HG03354 (cell line): ENCODE measurements around the gene TNFRSF8.
"Not testable (repeated sequence)": the region's sequence is repeated elsewhere in the genome, so short reads cannot be mapped to it uniquely, and the experiment has no call there.

ENCODE experiments used
- ATAC-seq: cut with Tn5 transposase; IDR thresholded peaks from one replicate; pipeline ENCODE4 v1.9.1; 2021; ENCODE audit warnings: mild to moderate bottlenecking; ENCODE audit not compliant: unreplicated experiment, poor library complexity, severe bottlenecking

The TNFRSF8 gene

DNA sequence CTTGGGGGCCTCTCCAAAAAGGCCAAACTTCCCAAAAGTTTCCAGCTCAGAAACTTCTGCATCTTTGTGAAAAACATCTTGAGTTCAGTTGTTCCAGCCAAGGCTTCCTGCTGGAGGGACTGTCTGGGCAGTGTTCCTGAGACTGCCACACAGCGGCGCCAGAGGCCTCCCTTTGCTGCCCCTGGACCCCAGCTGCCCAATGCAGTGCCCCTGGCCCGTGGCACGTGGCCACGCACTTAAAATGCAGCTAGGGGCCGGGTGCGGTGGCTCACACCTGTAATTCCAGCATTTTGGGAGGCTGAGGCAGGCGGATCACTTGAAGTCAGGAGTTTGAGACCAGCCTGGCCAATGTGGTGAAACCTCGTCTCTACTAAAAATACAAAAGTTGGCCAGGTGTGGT, 43.8 kb downstream of the TNFRSF8 start:
- not testable (repeated sequence) for ATAC-seq

DNA sequence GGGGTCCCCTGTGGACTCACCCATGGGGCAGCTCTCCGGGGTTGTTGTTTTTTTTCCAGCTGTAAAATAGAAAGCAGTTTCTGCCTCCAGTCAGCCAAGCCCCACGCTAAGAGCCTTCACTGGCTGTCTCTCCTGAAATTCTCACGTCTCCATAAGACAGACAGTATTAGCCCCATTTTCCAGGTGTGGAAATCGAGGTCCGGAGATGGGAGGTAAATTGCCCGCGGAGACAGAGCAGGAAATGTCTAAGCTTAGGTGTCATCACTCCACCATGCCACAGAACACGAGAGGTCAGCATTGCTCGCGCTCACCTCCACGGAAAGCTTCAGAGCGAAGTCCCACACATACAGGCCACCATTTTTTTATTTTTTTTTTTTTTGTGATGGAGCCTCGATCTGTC, 44.6 kb downstream of the TNFRSF8 start:
- no peak for ATAC-seq

DNA sequence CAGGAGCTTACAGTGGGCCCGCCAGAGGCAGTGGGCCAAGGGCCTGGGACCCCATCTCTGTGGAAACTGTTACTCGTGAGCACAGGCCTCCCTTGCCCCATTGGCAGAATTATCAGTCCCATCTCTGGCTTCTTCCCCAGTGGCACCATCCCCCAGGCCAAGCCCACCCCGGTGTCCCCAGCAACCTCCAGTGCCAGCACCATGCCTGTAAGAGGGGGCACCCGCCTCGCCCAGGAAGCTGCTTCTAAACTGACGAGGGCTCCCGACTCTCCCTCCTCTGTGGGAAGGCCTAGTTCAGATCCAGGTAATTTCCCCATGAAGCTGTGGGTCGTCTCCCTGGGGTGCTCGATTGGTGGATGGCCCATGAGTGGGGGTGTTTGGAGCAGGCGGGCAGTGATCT, 46.8 kb downstream of the TNFRSF8 start:
- no peak for ATAC-seq

DNA sequence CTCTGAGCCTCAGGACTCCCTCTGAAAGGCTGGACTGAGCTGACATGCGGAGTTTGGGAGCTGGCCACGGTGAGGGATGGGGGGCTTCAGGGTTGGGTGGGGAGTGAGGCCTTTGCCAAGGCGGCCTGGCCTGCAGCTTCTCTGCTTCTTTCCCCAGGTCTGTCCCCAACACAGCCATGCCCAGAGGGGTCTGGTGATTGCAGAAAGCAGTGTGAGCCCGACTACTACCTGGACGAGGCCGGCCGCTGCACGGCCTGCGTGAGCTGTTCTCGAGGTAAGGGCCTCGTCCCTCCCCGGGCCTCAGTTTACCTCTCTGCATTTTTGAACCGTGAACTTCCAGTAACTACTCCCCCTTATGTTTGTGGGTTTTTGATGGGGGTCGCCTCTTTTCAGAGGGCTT, 48.6 kb downstream of the TNFRSF8 start:
- ATAC-seq: no peak

DNA sequence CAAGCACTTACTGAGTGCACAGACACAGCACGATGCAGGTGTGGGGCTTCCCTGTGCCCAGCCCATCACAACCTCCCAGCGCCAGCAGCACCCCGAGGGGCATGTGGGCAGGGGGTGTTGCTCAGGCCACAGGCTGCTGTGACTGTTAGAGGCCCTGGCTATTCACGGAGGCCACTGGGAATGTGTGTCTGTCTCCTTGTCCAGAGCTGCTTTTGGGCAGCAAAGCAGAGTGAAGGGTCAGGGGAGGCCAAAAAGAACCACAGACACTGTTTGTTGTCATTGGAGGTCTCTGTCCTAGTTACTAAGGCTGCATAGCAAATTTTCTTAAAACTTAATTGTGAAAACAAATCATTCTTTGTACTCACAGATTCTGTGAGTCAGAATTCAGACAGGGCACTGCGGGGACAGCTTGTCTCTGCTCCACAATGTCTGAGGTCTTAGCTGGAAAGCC, 49.6 kb downstream of the TNFRSF8 start:
- ATAC-seq: no peak

DNA sequence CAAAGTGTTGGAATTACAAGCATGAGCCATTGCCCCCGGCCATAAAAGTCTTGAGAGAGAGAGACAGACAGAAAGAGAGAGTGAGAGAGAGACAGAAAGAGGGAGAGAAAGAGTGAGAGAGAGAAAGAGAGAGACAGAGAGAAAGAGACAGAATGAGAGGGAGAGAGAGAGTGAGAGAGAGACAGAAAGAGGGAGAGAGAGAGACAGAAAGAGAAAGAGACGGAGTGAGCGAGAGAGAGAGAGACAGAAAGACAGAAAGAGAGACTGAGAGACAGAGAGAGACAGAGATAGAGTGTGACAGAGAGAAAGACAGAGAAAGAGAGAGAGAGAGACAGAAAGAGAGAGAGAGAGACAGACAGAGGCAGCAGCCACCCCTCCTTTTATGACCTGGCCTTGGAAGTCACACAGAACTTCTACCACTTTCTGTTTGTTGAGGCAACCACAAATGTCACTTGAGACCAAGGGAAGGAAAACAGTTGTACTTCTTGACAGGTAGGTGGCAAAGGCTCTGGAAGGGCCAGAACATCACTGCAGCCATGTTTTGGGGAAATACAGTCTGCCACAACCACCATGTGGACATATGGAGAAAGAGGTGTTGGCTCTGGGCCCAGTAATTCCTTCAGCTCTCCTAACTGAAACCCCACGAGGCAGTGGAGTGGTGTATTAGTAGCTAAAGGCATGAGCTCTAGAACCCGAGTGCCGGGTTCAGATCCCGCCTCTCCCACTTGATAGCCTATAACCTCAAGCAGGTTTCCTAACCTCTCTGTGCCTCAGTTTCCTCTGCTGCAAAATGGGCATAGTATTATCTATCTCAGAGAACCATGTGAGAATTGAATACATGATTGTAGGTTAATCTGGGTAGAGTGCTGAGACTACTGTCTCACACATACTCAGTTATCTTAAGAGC, 50.6 kb downstream of the TNFRSF8 start:
- ATAC-seq: no peak

DNA sequence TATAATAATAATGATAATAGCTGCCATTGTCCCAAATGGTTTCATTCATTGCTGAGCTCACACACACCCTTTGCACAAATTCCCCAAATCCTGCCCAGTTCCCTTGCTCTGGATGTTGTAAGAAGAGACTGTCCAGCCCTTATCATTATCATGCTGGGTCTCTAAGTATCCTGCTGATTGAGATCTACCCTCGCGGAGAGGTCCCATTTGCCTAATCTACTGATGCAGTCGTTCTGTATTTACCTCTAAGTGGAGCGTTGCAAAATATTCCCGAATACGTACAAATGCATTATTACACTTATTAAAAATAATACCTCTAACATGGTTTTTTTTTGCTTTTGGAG, 51.2 kb downstream of the TNFRSF8 start:
- ATAC-seq: no peak

DNA sequence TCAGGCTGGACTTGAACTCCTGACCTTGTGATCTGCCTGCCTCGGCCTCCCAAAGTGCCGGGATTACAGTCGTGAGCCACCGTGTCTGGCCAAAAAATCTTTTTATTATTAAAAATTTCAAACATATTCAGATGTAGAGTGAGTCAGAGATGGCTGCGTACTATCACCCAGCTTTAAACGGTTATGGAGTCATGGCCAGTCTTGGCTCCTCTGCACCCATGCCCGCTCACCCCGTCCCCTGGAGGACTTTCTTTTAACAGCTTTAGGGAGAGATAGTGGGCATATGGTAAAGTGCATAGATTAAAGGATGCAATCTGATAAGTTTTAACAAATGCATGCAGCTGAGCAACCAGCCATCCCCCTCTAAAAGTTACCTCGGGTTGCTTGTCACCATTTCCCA, 51.8 kb downstream of the TNFRSF8 start:
- no peak for ATAC-seq

DNA sequence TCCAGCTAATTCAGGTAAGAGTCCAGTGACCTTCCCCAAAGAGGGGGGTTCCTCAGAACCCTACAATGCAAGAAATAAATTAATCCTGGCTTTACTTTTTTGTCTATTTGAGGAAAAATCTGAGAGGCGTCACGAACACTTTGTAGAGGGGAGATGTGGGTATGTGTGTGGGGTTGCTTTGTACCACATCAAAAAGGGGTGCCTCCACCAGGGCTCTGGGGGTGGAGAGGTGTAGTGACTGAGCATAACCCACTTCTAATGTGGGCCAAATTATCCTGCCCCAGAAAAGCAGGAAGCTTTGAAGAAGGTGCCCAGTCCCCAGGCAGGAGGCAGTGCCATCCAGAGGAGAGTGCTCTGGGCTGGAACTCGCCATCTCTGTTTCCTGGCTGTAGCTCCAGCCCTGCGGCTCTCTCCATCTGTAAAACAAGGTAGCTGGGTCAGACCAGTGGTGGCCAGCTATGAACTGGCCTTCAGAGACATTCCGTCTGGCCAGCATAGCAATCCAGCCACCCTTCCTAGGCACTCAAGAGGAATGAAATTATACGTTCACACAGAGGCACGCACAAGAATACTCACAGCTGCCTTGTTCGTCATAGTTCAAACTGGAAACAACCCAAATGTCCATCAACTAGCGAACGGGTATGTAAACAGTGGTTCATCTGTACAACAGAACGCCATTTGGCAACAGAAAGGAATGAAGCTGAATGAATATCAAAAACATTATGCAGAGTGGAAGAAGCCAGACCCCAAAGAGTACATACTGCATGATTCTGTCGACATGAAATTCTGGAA, 58.3 kb downstream of the TNFRSF8 start:
- no peak for ATAC-seq

DNA sequence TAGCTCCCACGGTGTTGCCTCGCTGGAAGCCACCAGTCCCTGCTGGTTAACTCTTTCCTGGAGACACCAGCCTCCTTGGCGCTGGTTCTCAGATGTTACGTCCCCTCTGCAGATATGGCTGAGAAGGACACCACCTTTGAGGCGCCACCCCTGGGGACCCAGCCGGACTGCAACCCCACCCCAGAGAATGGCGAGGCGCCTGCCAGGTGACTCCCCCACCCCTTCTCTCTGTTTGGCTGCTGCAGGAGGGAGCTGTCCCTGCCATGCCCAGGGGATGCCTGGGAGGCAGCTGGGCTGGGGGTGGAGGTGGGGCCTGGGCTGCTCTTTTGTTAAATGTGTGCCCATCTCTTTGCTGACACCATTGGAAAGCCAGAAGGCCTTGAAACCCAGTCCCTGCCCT, 60.1 kb downstream of the TNFRSF8 start:
- no peak for ATAC-seq

DNA sequence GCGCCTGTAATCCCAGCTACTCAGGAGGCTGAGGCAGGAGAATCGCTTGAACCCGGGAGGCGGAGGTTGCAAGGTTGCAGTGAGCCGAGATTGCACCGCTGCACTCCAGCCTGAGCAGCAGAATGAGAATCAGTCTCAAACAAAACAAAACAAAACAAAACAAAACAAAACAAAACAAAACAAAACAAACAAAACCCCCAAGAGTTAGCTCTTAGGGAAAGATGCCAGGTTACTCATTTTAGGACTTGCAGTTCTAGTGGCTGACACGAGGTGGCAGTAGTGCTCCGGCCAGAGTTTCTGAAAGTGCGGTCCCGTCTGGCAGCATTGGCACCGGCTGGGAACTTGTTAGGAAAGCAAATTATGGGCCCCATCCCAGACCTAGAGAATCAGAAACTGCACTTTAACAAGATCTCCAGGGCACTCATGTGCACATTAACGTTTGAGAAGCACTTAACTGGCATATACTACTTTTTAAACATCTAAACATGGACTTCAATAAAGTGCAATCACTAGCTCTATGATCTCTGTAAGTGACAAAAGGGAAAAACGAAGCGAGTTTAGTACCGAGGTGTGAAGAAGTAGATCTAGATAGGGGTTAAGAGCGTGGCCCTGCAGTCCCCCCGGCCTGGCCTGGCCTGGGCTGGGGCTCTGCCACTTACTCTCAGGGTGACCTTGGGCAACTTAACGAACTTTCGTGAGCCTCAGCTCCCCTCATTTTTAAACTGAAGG, 61.8 kb downstream of the TNFRSF8 start:
- no peak for ATAC-seq

DNA sequence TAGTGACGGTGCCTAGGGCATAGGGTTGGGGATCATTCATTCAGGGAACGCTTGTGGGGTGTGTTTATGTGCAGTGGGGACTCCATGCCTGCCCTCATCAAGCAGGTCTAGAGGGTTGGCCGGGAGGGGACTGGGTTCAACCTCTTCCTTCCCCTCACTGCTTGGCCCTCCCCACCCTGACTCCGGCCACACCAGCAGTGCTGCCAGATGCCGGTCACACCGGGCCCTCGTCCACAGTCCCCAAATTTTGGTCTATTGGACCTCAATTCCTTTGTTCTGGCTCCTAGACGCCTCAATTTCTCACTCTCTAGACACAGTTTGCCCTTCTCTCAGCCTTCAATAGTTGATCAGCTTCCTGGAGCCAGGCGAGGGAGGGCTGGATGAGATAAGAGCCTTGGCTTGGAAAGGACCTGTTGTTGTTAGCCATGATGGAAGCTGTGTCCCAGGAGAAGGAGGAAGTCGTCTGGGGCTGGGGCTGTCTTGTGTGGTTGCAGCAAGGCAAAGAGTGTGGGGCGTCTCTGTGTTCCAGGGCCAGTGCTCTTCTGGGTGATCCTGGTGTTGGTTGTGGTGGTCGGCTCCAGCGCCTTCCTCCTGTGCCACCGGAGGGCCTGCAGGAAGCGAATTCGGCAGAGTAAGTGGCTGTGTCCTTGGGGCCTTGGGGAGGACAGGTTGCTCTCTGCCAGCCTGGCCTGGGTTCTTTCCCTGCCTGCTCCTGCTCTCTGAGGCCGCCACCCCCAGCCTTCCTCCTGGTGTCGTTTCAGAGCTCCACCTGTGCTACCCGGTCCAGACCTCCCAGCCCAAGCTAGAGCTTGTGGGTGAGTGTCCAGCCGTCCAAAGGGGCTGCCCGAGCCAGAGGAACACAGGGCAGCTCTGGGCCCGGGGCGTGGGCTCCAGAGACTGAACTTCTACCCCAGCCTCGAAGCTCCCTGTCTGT, 62.6 kb downstream of the TNFRSF8 start:
- no peak for ATAC-seq

DNA sequence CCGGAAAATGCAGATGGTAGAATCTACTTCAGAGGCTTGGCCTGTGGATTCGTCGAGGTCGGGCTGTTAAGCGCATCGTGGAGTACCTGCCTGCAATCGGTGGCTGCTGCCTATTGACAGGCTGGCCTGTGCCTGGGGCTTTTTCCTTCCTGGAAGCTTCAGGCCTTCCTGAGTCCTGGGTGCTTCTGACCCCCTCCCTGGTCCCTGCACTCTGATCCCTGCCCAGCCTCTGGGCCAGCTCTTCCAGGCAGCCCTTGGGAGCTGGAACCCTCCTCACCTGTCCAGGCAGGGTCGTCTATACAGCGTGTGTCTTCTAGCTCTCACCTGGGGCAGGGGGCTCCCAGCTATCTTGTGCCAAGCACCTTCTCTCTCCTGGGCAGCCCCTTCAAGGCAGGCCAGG, 63.7 kb downstream of the TNFRSF8 start:
- no peak for ATAC-seq

DNA sequence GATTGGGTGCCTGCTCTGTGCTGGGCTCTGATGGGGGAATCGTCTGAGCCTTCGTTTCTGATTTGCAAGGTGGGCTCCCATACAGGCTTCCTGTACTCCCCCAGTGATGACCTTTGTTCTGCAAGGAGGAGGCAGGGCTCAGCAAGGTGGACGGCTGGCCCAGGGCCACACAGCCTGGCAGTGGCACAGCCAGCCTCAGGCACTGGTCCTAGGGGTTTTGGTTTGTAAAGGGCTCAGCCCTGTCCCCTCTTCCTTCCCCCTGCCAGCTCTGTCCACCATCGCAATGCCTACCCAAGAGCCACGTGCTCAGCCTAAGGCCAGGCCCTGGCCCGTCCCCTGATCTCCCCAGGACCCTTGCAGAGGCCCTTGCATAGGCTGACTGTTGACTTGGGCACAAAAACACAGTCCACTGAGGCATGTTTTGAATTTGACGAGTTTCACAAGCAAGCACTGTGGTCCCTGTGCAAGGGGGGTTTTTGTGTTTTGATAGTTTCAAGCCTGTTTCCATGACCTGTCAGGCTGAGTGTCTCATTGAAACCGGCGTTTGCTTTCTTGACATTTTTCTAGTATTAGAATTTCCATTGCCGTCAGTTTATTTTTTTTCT, 64.2 kb downstream of the TNFRSF8 start:
- ATAC-seq: no peak

DNA sequence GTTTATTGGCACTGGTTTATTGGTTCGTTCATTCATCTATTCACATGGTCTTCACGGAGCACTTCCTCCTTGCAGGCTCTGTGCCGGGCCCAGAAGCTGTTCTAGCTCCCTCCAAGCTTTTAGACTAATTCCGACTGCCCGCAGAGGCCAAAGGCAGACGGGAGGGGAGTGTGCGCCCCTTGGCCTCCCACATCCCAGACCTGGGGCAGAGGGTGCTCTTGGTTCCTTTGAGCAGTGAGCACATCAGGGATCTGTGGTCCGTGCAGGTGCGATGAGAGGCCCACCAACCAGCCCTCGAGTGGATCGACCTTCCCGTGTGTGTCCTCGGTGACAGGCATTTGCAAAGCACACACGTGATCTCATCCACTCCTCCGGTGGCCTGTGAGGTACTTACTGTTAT, 65.0 kb downstream of the TNFRSF8 start:
- ATAC-seq: no peak

DNA sequence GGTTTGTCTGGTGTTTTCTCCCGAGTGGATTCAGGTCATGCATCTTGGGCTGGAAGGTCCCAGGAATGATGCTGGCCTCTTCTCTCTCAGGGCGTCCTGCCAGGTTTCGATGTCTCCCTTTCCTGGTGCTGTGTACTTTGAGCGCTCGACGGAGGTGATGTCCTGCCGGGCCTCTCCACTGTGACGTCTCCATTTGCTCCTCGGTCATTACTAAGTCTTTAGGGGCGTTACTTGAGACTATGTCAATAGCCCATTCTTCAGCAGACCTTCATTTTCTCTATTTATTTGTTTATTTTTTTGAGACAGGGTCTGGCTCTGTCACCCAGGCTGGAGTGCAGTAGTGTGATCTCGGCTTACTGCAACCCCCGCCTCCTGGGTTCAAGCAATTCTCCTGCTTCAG, 66.5 kb downstream of the TNFRSF8 start:
- ATAC-seq: no peak

DNA sequence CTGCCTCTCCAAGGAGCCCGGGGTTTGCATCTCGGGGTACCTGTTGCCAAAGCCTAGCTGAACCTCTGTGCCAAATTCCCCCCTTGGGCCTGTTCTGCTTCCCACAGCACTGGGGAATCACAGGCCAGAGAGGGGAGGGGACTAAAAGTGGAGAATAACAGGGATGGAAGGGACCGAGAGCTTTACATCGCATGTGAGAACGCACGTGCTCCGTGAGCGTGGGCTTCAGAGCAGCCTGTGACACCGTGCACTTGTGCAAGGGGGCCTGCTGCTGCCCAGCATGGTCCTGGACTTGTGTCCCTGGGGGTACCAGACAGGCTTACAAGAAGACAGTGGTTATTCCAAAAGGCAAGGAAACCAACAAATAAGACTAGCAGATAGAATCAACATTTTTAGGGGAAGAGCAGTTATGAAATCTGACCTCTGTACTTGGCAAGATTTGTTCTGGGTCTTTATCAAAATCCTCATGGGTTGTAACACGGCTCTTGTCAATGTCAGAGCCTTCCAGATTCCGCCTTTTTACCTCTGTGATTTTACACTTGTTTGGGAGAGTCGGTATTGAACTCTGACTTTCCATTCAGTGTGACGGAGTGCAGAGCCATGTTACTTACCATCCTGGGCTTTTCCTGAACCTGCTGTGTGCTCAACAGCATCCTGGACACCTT, 67.5 kb downstream of the TNFRSF8 start:
- no peak for ATAC-seq

DNA sequence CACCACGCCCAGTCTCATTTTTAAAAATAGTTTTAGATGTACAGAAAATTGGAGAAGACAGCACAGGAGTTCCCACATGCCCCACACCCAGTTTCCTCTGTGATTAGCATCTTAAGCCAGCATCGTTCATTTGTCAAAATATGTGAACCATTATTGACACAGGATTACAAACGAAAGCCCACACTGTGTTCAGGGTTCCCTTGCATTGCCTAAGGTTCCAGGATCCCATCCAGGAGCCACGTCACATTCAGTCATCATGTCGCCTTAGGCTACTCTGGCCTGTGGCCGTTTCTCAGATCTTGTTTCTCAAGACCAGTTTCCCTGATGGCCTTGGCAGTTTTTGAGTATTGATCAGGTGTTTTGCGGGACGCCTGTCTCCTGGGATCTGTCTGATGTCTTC, 69.0 kb downstream of the TNFRSF8 start:
- ATAC-seq: no peak

DNA sequence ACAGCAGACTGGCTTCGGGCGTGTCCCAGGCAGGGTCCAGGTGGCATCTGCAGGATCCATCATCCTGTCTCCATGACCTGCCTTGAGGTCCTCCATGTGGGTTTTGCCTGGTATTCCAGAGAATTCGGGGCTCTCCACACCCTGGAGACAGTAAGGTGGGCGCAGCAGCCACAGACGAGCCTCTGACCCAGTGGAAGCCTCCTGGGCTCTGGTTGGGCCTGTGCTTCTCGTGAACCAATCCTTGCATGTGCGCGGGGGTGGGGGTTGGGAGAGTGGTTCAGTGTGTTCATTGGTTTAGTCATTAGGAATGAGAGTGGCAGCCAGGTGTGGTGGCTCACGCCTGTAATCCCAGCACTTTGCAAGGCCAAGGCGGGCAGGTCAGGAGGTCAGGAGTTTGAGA, 71.6 kb downstream of the TNFRSF8 start:
- ATAC-seq: no peak
